Stimulated activated naive CD8-positive, alpha-beta T cell treated with anti-CD3 and anti-CD28 coated beads, Interleukin-15, Interleukin-2, amounts not matched to agents 100 U/mL and 50 U/mL, for 24 hours (primary cell): Measurements from ENCODE around the gene COPS3.
A peak's percentile ranks its signal among the peaks of the same experiment; 100 is the strongest.
"Not testable (repeated sequence)": the region's sequence is repeated elsewhere in the genome, so short reads cannot be mapped to it uniquely, and the experiment has no call there.

Experiments
- ATAC-seq: fragments of 150-1000 bp; cut with Tn5 transposase; one replicate; pipeline ENCODE4 v1.10.0; 2021
- DNase-seq: peaks from one replicate; pipeline ENCODE4 v3.0.0; 2021

The COPS3 gene

DNA sequence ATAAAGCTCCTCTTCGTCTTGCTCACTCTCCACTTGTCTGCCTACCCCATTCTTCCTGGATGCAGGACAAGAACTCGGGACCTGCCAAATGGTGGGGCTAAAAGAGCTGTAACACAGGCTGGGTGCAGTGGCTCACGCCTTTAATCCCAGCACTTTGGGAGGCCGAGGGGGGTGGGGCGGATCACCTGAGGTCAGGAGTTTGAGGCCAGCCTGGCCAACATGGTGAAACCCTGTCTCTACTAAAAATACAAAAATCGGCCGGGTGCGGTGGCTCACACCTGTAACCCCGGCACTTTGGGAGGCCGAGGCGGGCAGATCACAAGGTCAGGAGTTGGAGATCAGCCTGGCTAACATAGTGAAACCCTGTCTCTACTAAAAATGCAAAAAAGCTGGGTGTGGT lies 20.6 kb upstream of the COPS3 start:
- ATAC-seq, DNase-seq: not testable (repeated sequence)

DNA sequence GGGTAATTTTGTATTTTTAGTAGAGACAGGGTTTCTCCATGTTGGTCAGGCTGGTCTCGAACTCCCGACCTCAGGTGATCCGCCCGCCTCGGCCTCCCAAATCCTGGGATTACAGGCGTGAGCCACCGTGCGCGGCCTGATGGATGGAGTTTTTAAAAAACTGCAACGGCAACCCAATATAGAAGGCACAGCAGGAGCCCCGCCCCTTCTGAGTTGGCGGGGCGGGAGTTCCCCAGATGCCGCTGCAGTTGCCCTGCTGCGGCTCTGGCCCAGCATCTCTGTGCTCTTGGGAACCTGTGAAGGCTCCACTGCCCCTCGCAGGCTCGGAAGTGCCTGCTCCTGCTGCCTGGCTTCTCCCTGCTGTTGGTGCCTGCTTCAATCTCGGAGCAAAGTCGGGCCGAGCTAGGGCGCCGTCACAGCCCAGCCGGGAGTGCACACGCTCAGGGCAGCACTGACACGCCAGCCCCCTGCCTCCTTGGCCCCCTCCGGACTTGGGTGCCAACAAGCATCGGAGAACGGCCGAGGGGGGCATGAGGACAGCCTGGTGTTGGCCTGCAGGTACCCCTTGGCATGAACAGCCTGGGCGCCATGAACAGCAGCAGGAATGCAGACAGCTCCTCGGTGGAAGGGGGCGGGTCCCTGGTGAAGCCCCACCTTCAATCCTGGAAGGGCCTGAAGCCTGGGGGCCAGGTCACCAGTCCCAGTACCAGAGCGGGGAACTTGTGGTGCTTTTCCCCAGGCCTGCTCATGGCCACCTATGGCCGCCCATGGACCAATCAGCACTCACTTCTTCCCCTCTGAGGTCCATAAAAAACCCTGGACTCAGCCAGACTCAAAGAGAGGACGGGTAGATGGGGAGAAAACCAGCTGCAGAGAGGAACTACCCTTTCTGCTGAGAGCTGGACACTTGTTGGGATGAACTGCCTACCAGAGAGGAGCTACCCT lies 19.9 kb upstream of the COPS3 start:
- DNase-seq = peak; percentile 69
- ATAC-seq = peak; percentile 44

DNA sequence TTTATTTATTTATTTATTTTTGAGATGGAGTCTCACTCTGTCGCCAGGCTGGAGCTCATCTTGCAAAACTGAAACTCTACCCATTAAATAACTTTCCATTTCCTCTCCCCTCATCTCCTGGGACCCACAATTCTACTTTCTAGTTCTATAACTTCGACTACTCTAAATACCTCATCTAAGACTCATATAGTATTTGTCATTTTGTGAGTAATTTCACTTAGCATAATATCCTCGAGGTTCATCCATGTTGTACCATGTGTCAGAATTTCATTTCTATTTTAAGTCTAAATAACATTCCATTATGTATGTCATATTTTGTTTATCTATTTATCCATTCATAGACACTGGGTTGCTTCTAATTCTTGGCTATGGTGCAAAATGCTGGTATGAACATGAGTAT lies 17.1 kb upstream of the COPS3 start:
- ATAC-seq (peak; percentile 47), DNase-seq (no peak)

DNA sequence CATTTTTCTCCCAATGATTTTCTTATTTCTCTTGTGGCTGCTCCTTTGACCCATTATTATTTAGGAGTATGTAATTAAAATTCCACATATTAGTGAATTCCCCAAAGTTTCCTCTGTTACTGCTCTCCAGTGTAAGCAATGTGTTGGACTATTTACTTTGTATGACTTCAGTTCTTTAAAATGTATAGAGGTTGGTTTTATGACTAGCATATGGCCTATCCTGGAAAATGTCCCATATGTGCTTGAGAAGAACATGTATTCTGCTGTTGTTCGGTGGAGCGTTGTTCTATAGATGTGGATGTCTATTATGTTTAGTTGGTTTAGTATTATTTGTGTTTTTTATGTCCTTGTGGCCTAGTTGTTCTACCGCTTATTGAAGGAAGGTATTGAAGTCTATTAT lies 16.2 kb upstream of the COPS3 start:
- DNase-seq = no peak
- ATAC-seq = no peak

DNA sequence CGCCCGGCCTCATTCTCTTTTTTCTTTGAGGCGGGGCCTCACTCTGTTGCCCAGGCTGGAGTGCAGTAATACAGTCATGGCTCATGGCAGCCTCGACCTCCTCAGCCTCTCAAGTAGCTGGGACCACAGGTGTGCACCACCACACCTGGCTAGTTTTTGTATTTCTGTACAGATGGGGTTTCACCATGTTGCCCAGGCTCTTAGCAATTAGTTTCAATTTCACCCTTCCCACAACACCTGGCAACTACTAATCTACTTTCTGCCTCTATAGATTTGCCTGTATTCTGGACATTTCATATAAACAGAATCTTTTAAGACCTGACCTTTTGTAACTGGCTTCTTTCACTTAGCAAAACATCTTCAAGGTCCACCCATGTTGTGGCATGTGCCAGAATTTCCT lies 14.1 kb upstream of the COPS3 start:
- ATAC-seq = no peak

DNA sequence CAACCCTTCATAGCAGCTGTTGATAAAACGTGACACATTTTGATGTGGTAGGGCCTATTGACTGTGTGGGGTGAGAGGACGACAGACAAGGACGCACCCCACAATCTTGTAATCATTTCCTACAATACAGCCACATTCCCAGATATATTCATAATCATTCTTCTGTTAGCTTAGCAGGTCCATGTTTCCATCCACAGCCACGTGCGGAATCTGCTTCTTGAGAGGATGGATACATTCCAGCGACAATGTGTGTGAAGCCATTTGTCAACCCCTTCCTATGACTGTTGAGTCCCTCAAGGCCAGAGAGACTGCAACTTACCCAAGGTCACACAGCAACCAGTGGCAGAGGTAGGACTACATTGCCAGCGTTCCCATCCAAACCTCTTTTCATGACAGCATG lies 8.7 kb upstream of the COPS3 start:
- ATAC-seq (no peak), DNase-seq (no peak)

More for the DNA sequence above, 14.1 kb upstream of the COPS3 start:
- DNase-seq = no peak

DNA sequence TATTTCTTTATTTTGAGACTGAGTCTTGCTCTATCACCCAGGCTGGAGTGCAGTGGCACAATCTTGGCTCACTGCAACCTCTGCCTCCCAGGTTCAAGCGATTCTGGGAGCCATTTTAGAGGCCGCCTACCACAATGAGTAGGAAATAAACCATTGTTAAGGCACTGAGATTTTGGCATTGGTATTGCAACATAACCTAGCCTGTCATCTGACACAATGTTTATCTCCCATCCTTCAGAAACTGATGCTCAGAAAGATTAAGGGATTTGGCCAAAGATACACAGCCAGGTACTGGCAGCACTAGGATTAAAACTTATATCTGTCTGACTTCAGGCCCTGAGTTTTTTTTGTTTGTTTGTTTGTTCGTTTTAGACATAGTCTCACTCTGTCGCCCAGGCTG lies 8.0 kb upstream of the COPS3 start:
- no peak for DNase-seq
- ATAC-seq = no peak

DNA sequence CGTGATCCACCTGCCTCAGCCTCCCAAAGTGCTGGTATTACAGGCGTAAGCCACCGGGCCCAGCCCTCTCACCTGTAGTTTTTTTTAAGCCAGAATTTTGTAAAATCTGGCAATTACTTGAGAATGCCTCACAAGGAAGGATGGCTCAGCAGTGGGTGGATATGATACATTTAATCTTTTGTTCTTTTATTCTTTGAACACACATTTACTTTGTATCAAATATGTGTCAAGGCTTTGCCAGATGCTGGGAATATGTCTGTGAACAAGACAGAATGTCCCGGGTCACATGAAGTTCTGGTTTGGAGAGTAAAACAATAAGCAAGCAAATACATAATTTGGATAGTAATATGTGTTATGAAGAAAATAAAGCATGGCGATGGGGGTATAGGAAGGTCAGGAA lies 4.9 kb upstream of the COPS3 start:
- ATAC-seq = no peak

DNA sequence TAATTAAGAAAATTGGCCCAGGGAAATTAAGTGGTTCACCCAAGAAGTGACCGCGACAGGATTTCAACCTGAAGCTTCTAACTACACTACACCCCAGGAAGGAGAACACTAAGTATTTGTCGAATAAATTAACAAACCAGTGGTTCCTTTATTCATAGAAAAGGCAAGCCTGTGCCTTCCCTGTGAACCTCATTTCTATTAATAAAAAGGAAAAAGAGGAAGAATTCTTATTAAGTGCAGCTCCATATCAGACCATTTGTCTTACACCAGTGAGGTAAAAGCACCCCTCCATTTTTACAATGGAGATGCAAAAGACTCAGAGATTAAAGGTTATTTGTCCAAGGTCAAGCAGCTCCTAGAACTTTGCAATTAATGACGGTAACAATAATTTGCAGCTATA lies 1.7 kb downstream of the COPS3 start:
- DNase-seq (no peak), ATAC-seq (no peak)

More for the DNA sequence above, 4.9 kb upstream of the COPS3 start:
- DNase-seq = no peak

DNA sequence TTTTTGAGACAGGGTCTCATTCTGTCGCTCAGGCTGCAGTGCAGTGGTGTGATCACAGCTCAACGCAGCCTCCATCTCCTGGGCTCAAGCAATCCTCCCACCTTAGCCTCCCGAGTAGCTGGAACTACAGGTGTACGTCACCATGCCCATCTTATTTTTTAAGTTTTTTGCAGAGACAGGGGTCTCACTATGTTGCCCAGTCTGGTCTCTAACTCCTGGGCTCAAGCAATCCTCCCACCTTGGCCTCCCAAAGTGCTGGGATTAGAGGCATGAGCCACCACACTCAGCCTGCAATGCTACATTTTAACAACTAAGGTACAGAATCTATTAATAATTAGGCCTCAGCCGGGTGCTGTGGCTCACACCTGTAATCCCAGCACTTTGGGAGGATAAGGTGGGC lies 3.6 kb downstream of the COPS3 start:
- ATAC-seq, DNase-seq: not testable (repeated sequence)

DNA sequence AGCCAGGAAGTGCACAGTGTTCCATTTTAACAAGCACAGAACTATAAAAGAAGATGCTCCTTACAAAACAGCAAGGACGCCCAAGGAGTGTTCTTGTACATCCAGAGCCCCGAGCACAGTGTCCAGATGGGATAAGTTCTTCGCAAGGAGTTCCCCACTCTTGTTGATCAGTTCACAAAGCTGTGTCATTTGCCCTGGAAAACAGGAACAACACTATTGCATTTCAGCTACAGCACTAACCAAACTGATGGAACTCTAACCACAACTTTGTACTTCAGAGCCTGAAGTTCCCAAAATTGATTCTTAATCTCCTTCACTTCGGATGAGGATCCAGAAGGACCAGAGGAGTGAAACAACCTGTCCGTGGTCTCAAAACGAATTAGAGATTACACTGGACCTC lies 5.1 kb downstream of the COPS3 start:
- DNase-seq (no peak), ATAC-seq (no peak)

DNA sequence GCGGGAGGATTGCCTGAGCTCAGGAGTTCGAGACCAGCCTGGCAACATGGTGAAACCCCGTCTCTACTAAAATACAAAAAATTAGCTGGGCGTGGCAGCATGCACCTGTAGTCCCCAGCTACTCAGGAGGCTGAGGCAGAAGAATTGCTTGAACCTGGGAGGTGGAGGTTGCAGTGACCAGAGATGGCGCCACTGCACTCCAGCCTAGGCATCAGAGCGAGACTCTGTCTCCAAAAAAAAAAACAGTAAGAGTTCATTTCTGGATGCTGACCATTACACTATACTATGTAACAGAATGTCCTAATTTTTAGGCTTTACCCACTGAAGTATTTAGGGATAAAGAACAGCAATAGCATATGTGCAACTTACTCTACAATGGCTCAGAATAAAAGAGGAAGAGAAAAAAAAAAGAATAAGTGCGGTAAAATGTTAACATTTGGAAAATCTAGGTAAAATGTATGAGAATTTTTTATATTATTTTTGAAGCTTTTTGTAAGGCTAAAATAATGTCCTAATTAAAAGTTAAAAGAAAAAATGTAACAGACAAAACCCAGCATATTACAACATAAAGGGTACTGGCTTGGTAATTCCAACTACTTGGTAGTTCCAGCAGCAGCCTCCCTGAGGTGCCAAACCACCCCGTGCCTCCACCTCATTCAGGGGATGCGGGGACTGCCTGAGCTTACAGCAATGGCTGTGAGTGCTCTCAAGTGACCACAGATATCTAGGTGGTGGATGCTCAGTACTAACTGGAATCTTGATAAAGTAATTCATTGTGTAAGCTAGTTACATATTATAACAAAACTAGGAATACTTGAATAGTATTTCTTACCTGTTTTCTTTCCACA lies 10.9 kb downstream of the COPS3 start:
- no peak for ATAC-seq
- peak; percentile 17 for DNase-seq

DNA sequence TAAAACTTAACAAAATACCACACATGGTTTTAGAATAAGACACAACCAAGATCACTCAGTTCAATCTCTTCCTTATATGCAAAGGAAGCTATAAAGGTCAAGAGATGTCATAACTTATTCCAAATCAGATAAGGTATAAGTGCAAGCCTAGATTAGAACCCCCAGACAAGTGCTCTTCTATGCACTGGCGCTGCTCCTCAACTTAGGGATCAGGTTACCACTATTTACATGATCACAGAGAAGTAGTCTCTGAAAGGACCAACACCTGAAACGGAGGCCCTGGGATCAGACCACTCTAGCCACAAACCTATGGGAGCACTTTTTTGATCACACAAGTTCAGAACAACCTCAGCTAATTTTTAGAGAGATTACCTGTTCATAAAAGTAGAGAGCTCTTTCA lies 16.6 kb downstream of the COPS3 start:
- DNase-seq = no peak
- no peak for ATAC-seq

DNA sequence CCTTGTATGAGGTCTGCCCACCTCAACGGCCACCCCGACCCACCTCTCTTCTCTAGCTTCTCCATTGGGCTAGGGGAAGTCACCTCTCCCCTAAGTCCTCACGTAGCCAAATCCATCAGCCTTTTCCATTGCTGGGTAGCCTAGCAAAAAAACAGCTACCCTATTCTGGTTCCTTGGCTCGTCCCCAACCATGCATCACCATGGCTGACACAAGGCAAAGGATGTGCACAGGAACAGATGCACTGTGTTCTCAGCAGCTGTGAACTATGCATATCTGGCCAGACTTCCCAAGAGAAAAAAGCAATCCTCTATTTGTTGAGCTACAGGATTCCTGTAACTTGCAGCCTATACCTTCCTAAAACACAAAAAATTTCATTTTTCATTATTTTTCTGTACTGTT lies 22.0 kb downstream of the COPS3 start:
- ATAC-seq = no peak
- DNase-seq = no peak

DNA sequence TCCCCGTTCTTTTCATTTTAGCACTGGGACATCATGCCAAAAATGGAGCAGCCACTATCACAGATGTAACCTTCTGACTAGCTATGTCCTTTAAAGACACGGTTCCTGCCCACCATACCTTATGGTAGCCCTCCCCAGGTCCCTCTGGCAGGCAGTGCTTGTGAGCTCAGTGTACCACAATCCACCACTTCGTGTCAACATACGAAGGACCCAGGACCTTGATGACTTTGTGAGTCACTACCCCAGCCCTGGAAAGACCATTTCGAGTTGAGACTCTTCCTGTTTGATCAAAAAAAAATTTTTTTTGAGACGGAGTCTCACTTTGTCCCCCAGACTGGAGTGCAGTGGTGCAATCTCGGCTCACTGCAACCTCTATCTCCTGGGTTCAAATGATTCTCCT lies 23.0 kb downstream of the COPS3 start:
- no peak for ATAC-seq
- no peak for DNase-seq

DNA sequence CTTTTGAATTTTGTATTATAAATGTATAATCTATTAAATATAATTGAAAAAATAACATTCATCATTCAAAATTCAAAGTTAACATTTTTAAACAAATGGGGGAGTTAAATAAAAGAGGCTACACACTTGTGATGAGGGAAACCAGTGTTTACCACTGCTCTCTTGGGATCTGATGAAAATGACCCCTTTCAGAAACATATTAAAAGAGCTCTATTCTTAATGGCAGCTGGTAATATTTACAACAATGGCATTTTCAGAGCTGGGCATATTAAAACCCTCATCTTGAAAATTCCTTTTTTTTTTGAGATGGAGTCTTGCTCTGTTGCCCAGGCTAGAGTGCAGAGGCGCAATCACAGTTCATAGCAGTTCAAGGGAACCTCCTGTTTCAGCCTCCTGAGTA lies 24.7 kb downstream of the COPS3 start:
- DNase-seq (no peak), ATAC-seq (no peak)

DNA sequence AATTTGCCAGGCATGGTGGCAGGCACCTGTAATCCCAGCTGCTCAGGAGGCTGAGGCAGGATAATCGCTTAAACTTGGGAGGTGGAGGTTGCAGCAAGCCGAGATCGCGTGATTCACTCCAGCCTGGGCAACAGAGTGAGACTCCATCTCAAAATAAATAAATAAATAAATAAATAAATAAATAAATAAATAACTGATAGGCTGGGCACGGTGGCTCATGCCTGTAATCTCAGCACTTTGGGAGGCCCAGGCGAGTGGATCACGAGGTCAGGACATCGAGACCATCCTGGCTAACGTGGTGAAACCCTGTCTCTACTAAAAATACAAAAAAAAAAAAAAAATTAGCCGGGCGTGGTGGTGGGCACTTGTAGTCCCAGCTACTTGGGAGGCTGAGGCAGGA lies 25.4 kb downstream of the COPS3 start:
- not testable (repeated sequence) for DNase-seq, ATAC-seq

DNA sequence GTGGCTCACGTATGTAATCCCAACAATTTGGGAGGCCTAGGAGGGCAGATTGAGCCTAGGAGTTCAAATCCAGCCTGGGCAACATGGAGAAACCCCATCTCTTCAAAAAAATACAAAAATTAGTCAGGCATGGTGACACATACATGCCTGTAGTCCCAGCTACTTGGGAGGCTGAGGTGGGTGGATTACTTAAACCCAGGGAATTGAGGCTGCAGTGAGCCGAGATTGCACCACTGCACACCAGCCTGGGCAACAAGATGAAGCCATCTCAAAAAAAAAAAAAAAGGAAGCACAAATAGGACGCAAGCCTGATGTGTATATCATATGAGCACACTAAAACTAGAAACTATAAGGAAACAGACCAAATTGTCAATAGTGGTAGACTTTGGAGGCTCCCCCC lies 27.0 kb downstream of the COPS3 start:
- ATAC-seq = no peak
- DNase-seq = no peak

DNA sequence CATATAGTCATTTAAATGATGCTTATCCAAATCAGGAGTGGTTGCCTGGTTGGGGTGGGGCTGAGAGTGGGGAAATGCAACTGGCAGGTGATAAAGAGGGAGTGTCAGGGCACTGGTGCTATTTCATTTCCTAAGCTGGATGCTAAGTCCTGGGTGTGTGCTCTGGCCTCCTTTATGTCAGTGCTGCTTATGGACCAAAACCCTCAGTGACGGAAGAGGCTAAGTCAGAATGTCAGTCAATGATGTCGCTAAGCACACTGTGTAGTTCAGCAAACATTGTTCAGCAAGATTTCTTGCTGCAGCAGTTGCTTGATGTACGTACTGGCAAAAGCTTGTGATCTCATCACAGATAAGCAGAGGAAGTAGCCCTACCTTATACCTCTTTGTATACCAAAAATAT lies 27.6 kb downstream of the COPS3 start:
- ATAC-seq = no peak
- no peak for DNase-seq

DNA sequence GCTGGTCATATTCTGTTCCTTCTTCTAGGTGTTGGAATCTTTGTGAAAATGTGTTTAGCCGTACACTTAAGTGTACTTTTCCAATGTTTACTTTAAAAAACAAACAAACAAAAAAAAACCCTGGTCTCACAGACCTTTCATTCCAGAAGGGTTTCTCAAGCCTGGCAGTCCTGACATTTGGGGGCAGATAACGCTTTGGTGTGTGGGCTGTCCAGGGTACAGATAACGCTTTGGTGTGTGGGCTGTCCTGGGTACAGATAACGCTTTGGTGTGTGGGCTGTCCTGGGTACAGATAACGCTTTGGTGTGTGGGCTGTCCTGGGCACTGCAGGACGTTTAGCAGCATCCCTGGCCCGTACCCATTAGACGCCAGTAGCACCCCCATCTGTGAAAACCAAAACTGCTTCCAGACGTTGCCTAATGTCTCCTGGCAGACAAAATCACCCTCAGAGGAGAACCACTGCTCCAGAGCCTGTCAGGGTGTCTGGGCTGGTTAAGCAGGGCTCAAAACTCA lies 28.8 kb downstream of the COPS3 start:
- DNase-seq (no peak), ATAC-seq (no peak)

DNA sequence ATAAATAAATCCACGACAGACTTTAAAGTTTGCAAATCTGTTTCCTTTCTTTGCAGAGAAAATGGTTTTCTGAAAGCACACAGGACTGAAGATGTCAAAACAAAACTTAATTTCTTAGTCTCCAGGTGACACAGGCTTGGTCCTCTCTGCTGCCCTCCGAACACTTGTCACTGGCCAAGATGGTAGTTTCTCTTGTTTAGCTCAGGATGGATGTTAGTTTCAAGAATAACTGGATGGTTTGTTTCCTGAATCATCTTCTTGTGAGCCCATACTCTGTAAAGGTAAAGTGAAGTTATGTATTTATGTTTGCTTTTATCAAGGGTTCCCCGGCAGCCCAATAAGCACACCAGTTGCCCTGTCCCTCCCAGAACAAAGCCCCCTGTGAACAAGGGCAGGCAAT lies 34.2 kb downstream of the COPS3 start:
- ATAC-seq (no peak), DNase-seq (no peak)

DNA sequence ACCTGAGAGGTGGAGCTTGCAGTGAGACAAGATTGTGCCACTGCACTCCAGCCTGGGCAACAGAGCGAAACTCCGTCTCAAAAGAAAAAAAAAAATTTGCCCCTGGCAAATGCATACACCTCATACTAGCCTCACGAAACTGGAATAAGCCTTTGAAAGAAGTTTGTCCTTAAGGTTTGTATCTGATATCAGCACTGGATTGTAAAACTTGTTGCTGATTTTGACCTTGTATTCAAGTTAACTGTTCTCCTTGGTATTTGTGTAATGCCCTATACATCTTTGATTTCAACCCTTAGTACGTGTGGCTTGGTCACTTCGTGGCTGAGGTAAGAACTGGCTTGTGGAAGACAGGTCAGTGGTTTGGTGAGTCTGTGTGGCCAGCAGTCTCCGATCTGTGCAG lies 37.9 kb downstream of the COPS3 start:
- ATAC-seq = no peak
- no peak for DNase-seq

DNA sequence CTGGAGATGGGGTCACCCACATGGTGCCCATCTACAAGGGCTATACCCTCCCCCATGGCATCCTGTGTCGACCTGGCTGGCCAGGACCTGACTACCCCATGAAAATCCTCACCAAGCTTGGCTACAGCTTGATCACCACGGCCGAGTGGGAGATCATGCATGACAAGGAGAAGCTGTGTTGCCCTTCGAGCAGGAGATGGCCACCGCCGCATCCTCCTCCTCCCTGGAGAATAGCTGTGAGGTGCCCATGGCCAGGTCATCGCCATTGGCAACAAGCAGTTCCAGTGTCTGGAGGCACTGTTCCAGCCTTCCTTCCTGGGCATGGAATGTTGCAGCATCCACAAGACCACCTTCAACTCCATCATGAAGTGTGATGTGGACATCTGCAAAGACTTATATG lies 38.8 kb downstream of the COPS3 start:
- no peak for ATAC-seq
- DNase-seq = no peak
